Smooth muscle cell (in vitro differentiated cells): ENCODE data around the gene ACVR2B. TPM values are rescaled to one million over a fixed set of nuclear protein-coding genes. Genes with fewer than 3 reads are reported as not detected.

Source experiments
- DNase-seq: peaks from one replicate; lab custom pipeline; 2025; ENCODE audit not compliant: unreplicated experiment; lab: John Stamatoyannopoulos, UW
- H2AFZ ChIP-seq: fragments of 200-600 bp; sonication (generic); 2 replicates; pipeline ENCODE4 v1.6.0; 2016; ENCODE audit warnings: antibody characterized with exemption, low read depth, mild to moderate bottlenecking
- H3F3A ChIP-seq: fragments of 200-600 bp; sonication (generic); 2 replicates; pipeline ENCODE4 v1.6.0; 2017; ENCODE audit warnings: antibody characterized with exemption, low read depth
- H3K27ac ChIP-seq: fragments of 200-600 bp; sonication (generic); 2 replicates; pipeline ENCODE4 v1.5.1; 2016; ENCODE audit warnings: low read depth, mild to moderate bottlenecking
- H3K27me3 ChIP-seq: fragments of 200-600 bp; sonication (generic); 2 replicates; pipeline ENCODE4 v1.6.1; 2016; ENCODE audit warnings: low read depth, mild to moderate bottlenecking
- H3K36me3 ChIP-seq: fragments of 200-600 bp; sonication (generic); 2 replicates; pipeline ENCODE4 v1.5.1; 2016; ENCODE audit warnings: low read depth
- H3K4me1 ChIP-seq: fragments of 200-600 bp; sonication (generic); 2 replicates; pipeline ENCODE4 v1.5.1; 2016; ENCODE audit warnings: low read depth
- H3K4me2 ChIP-seq: fragments of 200-600 bp; sonication (generic); 2 replicates; pipeline ENCODE4 v1.6.0; 2016; ENCODE audit warnings: mild to moderate bottlenecking
- H3K4me3 ChIP-seq: fragments of 200-600 bp; sonication (generic); 2 replicates; pipeline ENCODE4 v1.5.1; 2016; ENCODE audit warnings: mild to moderate bottlenecking
- H3K79me2 ChIP-seq: fragments of 200-600 bp; sonication (generic); 2 replicates; pipeline ENCODE4 v1.6.0; 2016; ENCODE audit warnings: low read depth, mild to moderate bottlenecking
- H3K9ac ChIP-seq: fragments of 200-600 bp; sonication (generic); 2 replicates; pipeline ENCODE4 v1.6.0; 2016; ENCODE audit warnings: low read depth
- H3K9me3 ChIP-seq: fragments of 200-600 bp; sonication (generic); replicated peaks from 2 replicates; pipeline ENCODE4 v1.5.1; 2016; ENCODE audit warnings: low read depth
- H4K20me1 ChIP-seq: fragments of 200-600 bp; sonication (generic); 2 replicates; pipeline ENCODE4 v1.6.0; 2016; ENCODE audit warnings: low read depth
- WGBS: methylation state at CpG from one replicate; pipeline ENCODE4 v1.1.7; 2016; ENCODE audit warnings: low lambda C conversion rate; 5-methylcytosine and 5-hydroxymethylcytosine counted together
- polyA plus RNA-seq: library from polyadenylated mRNA; unstranded; fragments of >200 nt; fragmentation: Nextera tagmentation; extraction: Ambion mirVana; gene quantifications from 2 replicates; pipeline ENCODE4 v1.2.1, GENCODE V29; 2016
- total RNA-seq: library from RNA; depleted of rRNA; stranded (reverse); fragments of >200 nt; gene quantifications from 2 replicates; pipeline ENCODE4 v1.2.3, GENCODE V29; 2014
- TF ChIP-seq, protein P1 (sequence below): fragments of 200-600 bp; sonication (generic); IDR thresholded peaks from 2 replicates; pipeline ENCODE4 v1.5.1; 2017; ENCODE audit warnings: borderline replicate concordance, mild to moderate bottlenecking, antibody characterized with exemption; ENCODE audit not compliant: insufficient read depth, poor library complexity, severe bottlenecking

The ACVR2B gene
- total and polyA plus RNA-seq, 2 experiments from 2014 or later, result 2.1 to 10.0 TPM

DNA sequence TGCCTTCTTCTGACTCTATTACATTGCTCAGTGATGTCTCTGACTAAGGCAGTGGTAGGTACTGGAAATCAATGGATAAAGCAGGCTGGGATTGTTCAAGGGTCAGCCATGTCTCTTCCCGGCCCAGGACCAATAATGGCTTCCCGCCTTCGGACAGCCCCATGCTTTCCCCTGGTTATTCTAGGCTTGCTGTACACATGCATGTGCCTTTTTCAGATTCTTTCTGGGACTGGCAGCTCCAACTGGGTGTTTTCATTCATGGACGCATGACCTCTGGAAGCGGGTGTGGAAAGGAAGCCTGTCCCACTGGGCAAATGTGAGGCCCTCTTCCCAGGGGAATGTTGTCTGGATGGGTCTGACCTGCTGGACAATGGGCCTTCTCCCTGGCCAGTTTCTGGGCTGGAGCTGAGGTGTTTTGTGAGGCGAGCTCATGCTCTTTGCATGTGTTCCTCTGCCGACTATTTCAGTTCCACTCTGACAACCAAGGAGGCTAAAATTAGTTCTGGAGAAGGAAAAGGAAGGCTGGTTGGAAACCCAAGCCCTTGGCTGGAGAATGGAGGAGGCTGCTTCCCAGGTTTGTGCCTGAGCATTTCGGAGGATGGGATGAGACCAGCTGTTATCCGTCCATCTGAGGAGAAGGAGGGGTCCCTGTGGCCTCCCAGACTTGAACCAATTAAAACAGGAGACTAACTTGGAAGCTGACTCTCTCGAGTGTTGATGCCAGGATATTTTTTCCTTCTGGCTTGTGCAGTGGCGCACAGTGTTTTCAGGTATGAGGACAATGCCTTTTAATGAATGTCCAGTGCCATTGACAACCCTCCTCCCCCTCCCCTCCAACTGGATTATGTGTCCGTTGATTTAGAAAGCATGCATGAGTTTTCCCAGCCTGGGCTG lies 6.9 kb downstream of the ACVR2B start:
- H4K20me1 ChIP-seq, result peaks cover 90% of the 10 kb centered on the region
- no peaks in the 10 kb centered on the region for H3K36me3 ChIP-seq
- H3F3A ChIP-seq, result no peaks in the 10 kb centered on the region
- 94% methylated on average over 12 of the region's 12 CpGs for WGBS
- TF ChIP-seq, protein P1, sequence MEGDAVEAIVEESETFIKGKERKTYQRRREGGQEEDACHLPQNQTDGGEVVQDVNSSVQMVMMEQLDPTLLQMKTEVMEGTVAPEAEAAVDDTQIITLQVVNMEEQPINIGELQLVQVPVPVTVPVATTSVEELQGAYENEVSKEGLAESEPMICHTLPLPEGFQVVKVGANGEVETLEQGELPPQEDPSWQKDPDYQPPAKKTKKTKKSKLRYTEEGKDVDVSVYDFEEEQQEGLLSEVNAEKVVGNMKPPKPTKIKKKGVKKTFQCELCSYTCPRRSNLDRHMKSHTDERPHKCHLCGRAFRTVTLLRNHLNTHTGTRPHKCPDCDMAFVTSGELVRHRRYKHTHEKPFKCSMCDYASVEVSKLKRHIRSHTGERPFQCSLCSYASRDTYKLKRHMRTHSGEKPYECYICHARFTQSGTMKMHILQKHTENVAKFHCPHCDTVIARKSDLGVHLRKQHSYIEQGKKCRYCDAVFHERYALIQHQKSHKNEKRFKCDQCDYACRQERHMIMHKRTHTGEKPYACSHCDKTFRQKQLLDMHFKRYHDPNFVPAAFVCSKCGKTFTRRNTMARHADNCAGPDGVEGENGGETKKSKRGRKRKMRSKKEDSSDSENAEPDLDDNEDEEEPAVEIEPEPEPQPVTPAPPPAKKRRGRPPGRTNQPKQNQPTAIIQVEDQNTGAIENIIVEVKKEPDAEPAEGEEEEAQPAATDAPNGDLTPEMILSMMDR, result no peak
- DNase-seq, result no peak
- H3K9ac ChIP-seq, result no peak overlapping the region
- peaks cover 9% of the 10 kb centered on the region for H3K4me1 ChIP-seq
- H2AFZ ChIP-seq, result no peak overlapping the region
- H3K27ac ChIP-seq, result no peak overlapping the region
- no peaks in the 10 kb centered on the region for H3K27me3 ChIP-seq
- no peaks in the 10 kb centered on the region for H3K9me3 ChIP-seq
- peaks cover 84% of the 10 kb centered on the region for H3K79me2 ChIP-seq
- H3K4me3 ChIP-seq, result no peak overlapping the region
- no peak overlapping the region for H3K4me2 ChIP-seq

DNA sequence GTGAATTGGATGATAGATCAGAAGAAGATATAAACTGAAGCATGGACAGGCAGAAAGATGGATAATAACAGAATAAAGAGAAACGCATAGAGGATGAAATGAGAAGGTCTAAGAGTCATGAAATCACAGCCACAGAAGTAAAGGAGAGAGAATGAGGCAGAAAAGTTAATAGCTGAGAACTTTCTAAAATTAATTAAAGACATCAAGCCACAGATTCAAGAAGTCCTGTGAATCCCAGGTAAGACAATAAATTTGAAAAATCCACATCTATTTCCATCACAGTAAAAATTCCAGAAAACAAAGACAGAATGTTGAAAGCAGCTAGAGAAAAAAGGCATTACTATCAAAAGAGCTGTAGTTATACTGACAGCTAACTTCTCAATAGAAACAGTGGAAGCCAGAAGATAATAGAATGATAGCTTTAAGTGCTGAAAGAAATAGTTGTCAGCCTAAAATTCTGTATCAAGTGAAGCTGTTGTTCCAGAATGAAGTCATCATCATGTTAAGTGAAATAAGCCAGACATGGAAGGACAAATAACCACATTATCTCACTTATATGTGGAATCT lies 12.0 kb downstream of the ACVR2B start:
- Histone ChIP-seq H3K9me3 (no peaks in the 10 kb centered on the region), H3K4me3 (no peak overlapping the region), H4K20me1 (peaks cover 44% of the 10 kb centered on the region), H3K36me3 (no peaks in the 10 kb centered on the region), H3K4me1 (no peaks in the 10 kb centered on the region), H2AFZ (no peak overlapping the region), H3K79me2 (peaks cover 67% of the 10 kb centered on the region), H3F3A (no peaks in the 10 kb centered on the region), H3K27ac (no peak overlapping the region), H3K4me2 (no peak overlapping the region), H3K27me3 (no peaks in the 10 kb centered on the region), H3K9ac (no peak overlapping the region)
- TF ChIP-seq, protein P1, result no peak
- WGBS, result 97% methylated on average over 1 of the region's 1 CpG
- DNase-seq, result no peak

DNA sequence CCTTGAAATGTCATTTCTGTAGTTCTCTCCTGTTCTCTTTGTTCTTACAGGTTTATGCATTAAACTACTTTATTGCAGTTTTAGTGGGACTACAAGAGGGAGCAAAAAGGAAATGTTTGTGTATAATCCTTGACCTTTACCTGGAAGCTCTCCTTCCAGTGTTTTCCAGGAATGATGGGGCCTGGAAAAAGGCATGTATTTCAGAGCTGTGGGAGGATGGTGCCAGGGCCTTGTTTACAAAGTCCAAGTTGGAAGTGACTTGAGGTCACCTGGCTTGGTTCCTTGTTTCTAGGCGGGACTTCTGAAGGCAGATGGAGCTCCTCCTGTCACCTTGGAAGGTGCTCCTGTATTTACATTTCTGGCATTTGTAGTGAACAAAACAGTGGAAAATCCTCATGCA lies 15.1 kb downstream of the ACVR2B start:
- Histone ChIP-seq H3F3A (no peaks in the 10 kb centered on the region), H3K9ac (no peak overlapping the region), H2AFZ (no peak overlapping the region), H3K9me3 (no peaks in the 10 kb centered on the region), H3K79me2 (peaks cover 49% of the 10 kb centered on the region), H3K27me3 (no peaks in the 10 kb centered on the region), H3K4me3 (no peak overlapping the region), H3K27ac (no peak overlapping the region), H3K36me3 (no peaks in the 10 kb centered on the region), H4K20me1 (peaks cover 46% of the 10 kb centered on the region), H3K4me1 (no peaks in the 10 kb centered on the region), H3K4me2 (no peak overlapping the region)
- 96% methylated on average over 1 of the region's 1 CpG for WGBS
- DNase-seq, result no peak
- TF ChIP-seq, protein P1, result no peak
